Neural progenitor cell (in vitro differentiated cells): ENCODE results near the gene MYBPHL.
"Not testable (repeated sequence)": the region's sequence is repeated elsewhere in the genome, so short reads cannot be mapped to it uniquely, and the experiment has no call there.

ENCODE experiments used
- EZH2 ChIP-seq: fragments of 200-600 bp; sonication (generic); IDR thresholded peaks from 2 replicates; pipeline ENCODE4 v1.6.1; 2017; ENCODE audit warnings: antibody characterized with exemption, mild to moderate bottlenecking, moderate library complexity
- EZH2phosphoT487 ChIP-seq: fragments of 200-600 bp; sonication (generic); IDR thresholded peaks from 2 replicates; pipeline ENCODE4 v1.6.1; 2017; ENCODE audit warnings: antibody characterized with exemption
- TF ChIP-seq, protein P1 (sequence below): fragments of 200-600 bp; sonication (generic); IDR thresholded peaks from 2 replicates; pipeline ENCODE4 v1.5.1; 2017; ENCODE audit warnings: antibody characterized with exemption, mild to moderate bottlenecking

DNA sequence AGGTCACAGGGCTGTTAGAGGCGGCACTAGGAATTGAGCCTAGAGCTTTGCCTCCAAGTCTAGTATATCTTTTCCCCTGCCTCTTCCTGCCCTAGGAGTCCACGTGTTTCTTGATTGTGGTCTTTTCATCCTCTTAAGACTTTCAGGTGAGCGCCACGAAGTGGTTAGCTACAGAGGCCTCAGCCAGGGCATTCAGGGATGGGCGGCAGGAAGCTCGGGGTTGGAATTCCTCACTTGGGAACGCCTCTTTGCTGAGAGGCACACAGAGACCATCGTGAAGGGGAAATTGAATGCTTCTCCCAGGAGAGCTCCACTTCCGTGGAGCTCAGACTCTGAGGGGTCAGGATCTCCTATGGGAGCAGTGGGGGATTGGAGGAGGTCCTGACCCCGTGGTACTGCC, 820 bp downstream of the MYBPHL start:
- TF ChIP-seq, protein P1, sequence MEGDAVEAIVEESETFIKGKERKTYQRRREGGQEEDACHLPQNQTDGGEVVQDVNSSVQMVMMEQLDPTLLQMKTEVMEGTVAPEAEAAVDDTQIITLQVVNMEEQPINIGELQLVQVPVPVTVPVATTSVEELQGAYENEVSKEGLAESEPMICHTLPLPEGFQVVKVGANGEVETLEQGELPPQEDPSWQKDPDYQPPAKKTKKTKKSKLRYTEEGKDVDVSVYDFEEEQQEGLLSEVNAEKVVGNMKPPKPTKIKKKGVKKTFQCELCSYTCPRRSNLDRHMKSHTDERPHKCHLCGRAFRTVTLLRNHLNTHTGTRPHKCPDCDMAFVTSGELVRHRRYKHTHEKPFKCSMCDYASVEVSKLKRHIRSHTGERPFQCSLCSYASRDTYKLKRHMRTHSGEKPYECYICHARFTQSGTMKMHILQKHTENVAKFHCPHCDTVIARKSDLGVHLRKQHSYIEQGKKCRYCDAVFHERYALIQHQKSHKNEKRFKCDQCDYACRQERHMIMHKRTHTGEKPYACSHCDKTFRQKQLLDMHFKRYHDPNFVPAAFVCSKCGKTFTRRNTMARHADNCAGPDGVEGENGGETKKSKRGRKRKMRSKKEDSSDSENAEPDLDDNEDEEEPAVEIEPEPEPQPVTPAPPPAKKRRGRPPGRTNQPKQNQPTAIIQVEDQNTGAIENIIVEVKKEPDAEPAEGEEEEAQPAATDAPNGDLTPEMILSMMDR: not testable (repeated sequence)
- not testable (repeated sequence) for TF ChIP-seq EZH2, EZH2phosphoT487
